SU-DHL-6 (cell line): ENCODE results near the gene MYL12B.
A peak's percentile ranks its signal among the peaks of the same experiment; 100 is the strongest.

Experiments
- H2AFZ ChIP-seq: fragments of 200-600 bp; sonication (generic); 2 replicates; pipeline ENCODE4 v1.6.1; 2014; ENCODE audit warnings: low read depth, mild to moderate bottlenecking, moderate library complexity, mixed read lengths, antibody characterized with exemption, low read length; ENCODE audit not compliant: severe bottlenecking
- H3F3A ChIP-seq: fragments of 200-600 bp; shearing (Covaris generic); 2 replicates; pipeline ENCODE4 v1.6.0; 2016; ENCODE audit warnings: antibody characterized with exemption, mild to moderate bottlenecking; ENCODE audit not compliant: insufficient read depth
- H3K27ac ChIP-seq: fragments of 200-600 bp; sonication (generic); 2 replicates; pipeline ENCODE4 v1.5.1; 2016; ENCODE audit warnings: low read depth, mild to moderate bottlenecking, low read length, moderate library complexity, mixed read lengths
- H3K27me3 ChIP-seq: fragments of 200-600 bp; sonication (generic), shearing (Covaris generic); 2 replicates; pipeline ENCODE4 v1.6.0; 2014; ENCODE audit warnings: mild to moderate bottlenecking, low read length
- H3K36me3 ChIP-seq: fragments of 200-600 bp; sonication (generic); 2 replicates; pipeline ENCODE4 v1.6.1; 2014; ENCODE audit warnings: mild to moderate bottlenecking, low read length, mixed read lengths
- H3K4me2 ChIP-seq: fragments of 300-600, 200-600 bp; shearing (Covaris generic), sonication (generic); 2 replicates; pipeline ENCODE4 v1.6.0; 2014; ENCODE audit warnings: low read length, low read depth, mild to moderate bottlenecking; ENCODE audit not compliant: poor library complexity, severe bottlenecking
- H3K4me3 ChIP-seq: fragments of 200-600 bp; sonication (generic); 2 replicates; pipeline ENCODE4 v1.5.1; 2014; ENCODE audit warnings: antibody characterized with exemption, low read length, mild to moderate bottlenecking, mixed read lengths; ENCODE audit not compliant: insufficient read depth, poor library complexity, severe bottlenecking
- H3K79me2 ChIP-seq: fragments of 200-600 bp; sonication (generic); 2 replicates; pipeline ENCODE4 v1.6.1; 2014; ENCODE audit warnings: mild to moderate bottlenecking, low read length, moderate library complexity; ENCODE audit not compliant: insufficient read depth
- H3K9ac ChIP-seq: fragments of 200-600 bp; sonication (generic); 2 replicates; pipeline ENCODE4 v1.7.0; 2014; ENCODE audit warnings: mild to moderate bottlenecking, low read length
- H3K9me2 ChIP-seq: fragments of 200-600 bp; sonication (generic); replicated peaks from 2 replicates; pipeline ENCODE4 v1.6.1; 2014; ENCODE audit warnings: low read length; ENCODE audit not compliant: insufficient read depth
- H3K9me3 ChIP-seq: fragments of 200-600 bp; sonication (generic); 2 replicates; pipeline ENCODE4 v1.6.1; 2014; ENCODE audit warnings: low read length, mixed read lengths; ENCODE audit not compliant: insufficient read depth
- H4K20me1 ChIP-seq: fragments of 200-600 bp; sonication (generic); 2 replicates; pipeline ENCODE4 v1.6.1; 2014; ENCODE audit warnings: low read depth, mild to moderate bottlenecking, antibody characterized with exemption, low read length, moderate library complexity, mixed read lengths
- CTCF ChIP-seq: fragments of 200-600 bp; sonication (generic); IDR thresholded peaks from one replicate; pipeline ENCODE4 v1.5.1; 2017; ENCODE audit warnings: antibody characterized with exemption, mild to moderate bottlenecking, low read length, moderate library complexity; ENCODE audit not compliant: insufficient read depth, poor library complexity, severe bottlenecking
- EZH2phosphoT487 ChIP-seq: fragments of 200-600 bp; sonication (generic), shearing (Covaris generic); conservative IDR thresholded peaks from 2 replicates; pipeline ENCODE4 v1.6.1; 2018; ENCODE audit warnings: mild to moderate bottlenecking, antibody characterized with exemption, low read length, moderate library complexity, mixed read lengths

Gene MYL12B

GRCh38 chr18:3256693-3257626, 5.0 kb upstream of the MYL12B start:
- H3K4me2 ChIP-seq: no peak overlapping the region
- no peak overlapping the region for H2AFZ ChIP-seq
- peaks cover 13% of the 10 kb centered on the region for H3K79me2 ChIP-seq
- peaks cover 25% of the 10 kb centered on the region; the same call in 1 of the 2 replicates for H3F3A ChIP-seq
- H4K20me1 ChIP-seq: peaks cover 8% of the 10 kb centered on the region; the same call in 1 of the 2 replicates
- H3K27ac ChIP-seq: no peak overlapping the region
- no peak overlapping the region for H3K9ac ChIP-seq
- H3K27me3 ChIP-seq: no peaks in the 10 kb centered on the region
- TF ChIP-seq EZH2phosphoT487 (no peak), CTCF (no peak)
- H3K9me3 ChIP-seq: no peaks in the 10 kb centered on the region
- H3K9me2 ChIP-seq: no peaks in the 10 kb centered on the region
- no peak overlapping the region for H3K4me3 ChIP-seq
- peaks cover 41% of the 10 kb centered on the region for H3K36me3 ChIP-seq

GRCh38 chr18:3257627-3258120, 4.3 kb upstream of the MYL12B start:
- no peak overlapping the region for H3K4me3 ChIP-seq
- peaks cover 2% of the 10 kb centered on the region; the same call in 1 of the 2 replicates for H4K20me1 ChIP-seq
- H3F3A ChIP-seq: peaks cover 25% of the 10 kb centered on the region; the same call in 1 of the 2 replicates
- no peak overlapping the region for H3K9ac ChIP-seq
- TF ChIP-seq CTCF: no peak
- no peak for TF ChIP-seq EZH2phosphoT487
- no peak overlapping the region for H3K4me2 ChIP-seq
- H3K9me2 ChIP-seq: no peaks in the 10 kb centered on the region
- H3K36me3 ChIP-seq: peaks cover 41% of the 10 kb centered on the region
- H3K27me3 ChIP-seq: no peaks in the 10 kb centered on the region
- no peak overlapping the region for H3K27ac ChIP-seq
- no peak overlapping the region for H2AFZ ChIP-seq
- peaks cover 13% of the 10 kb centered on the region for H3K79me2 ChIP-seq
- no peaks in the 10 kb centered on the region for H3K9me3 ChIP-seq

GRCh38 chr18:3260995-3261372, 949 bp upstream of the MYL12B start:
- Histone ChIP-seq H3K27ac (peak overlapping the region; percentile 75), H3K9me3 (no peaks in the 10 kb centered on the region), H3F3A (peaks cover 25% of the 10 kb centered on the region; the same call in 1 of the 2 replicates), H3K36me3 (peaks cover 17% of the 10 kb centered on the region), H3K9me2 (no peaks in the 10 kb centered on the region), H4K20me1 (peaks cover 14% of the 10 kb centered on the region), H3K9ac (peak overlapping the region; percentile 78), H3K4me3 (peak overlapping the region; percentile 96), H3K79me2 (peaks cover 40% of the 10 kb centered on the region), H3K27me3 (no peaks in the 10 kb centered on the region), H2AFZ (peak overlapping the region; percentile 85), H3K4me2 (peak overlapping the region; percentile 95)
- TF ChIP-seq CTCF (no peak), EZH2phosphoT487 (no peak)
